ENCODE data around the gene RAB7A.

DNA sequence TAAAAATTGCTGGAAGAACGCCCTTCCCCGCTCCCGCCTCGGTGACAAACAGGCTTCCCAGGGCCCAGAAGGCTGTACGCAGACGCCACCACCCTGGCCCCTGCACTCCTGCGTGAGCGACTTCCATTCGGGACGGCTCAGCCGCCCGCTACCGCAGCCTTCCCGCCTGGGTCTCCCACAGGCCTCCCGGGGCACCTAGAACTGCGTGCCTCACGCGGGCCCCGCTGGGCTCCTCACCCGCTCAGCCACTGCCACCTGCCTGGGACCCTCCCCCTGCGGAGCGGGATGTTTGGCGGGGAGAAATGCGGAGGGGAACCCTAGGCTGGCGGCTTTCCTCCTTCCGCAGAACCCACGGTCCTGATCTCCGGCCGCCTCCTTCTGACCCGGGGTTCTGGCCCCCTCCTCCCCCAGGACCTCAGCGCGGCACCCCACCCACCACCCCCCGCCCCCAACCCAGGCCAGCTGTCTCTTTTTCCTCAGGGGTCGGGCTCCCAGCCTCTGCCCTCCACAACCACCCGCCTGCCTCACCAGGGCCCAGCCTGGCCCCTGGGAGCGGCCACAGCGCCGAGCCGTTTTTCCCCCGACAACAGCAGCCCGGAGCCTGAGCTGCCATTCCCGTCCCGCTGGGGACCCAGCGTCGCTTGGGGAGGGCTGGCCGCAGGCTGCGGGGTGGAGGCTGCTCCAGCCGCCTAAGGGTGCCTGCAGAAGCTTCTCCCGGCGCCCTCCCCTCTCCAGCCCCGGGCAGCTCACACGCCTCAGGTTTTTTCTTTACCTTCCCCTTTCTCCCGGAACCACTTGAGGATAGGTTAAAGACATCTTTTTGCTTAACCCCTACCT lies 27.6 kb upstream of the RAB7A start:
- TF ChIP-seq, protein P1, sequence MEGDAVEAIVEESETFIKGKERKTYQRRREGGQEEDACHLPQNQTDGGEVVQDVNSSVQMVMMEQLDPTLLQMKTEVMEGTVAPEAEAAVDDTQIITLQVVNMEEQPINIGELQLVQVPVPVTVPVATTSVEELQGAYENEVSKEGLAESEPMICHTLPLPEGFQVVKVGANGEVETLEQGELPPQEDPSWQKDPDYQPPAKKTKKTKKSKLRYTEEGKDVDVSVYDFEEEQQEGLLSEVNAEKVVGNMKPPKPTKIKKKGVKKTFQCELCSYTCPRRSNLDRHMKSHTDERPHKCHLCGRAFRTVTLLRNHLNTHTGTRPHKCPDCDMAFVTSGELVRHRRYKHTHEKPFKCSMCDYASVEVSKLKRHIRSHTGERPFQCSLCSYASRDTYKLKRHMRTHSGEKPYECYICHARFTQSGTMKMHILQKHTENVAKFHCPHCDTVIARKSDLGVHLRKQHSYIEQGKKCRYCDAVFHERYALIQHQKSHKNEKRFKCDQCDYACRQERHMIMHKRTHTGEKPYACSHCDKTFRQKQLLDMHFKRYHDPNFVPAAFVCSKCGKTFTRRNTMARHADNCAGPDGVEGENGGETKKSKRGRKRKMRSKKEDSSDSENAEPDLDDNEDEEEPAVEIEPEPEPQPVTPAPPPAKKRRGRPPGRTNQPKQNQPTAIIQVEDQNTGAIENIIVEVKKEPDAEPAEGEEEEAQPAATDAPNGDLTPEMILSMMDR (conservative IDR thresholded peaks at IDR 0.05; ENCODE audit: low read depth, low read length), result no peak
- TF ChIP-seq EZH2 (IDR thresholded peaks at IDR 0.05; ENCODE audit: borderline replicate concordance, low read depth, low read length, poor library complexity, severe bottlenecking), result no peak
